GM12878 (cell line): ENCODE results near the gene TULP4. TPM values are rescaled to one million over a fixed set of nuclear protein-coding genes. Genes with fewer than 3 reads are reported as not detected.

Source experiments
- ATAC-seq: fragments of 200-7000 bp; cut with Tn5 transposase; 3 replicates; pipeline ENCODE4 v1.9.1; 2020; ENCODE audit warnings: mild to moderate bottlenecking, moderate library complexity
- BruUV-seq: library from RNA; stranded (reverse); fragments of 400-500 nt; replicated peaks from 2 replicates; lab custom pipeline; 2021; lab: Mats Ljungman, UMichigan
- CTCF ChIA-PET: fragments of 300-600 bp; sonication (Branson Sonifier 250); formaldehyde crosslinking; extraction: SDS; loops from one replicate; lab custom pipeline; 2021; ENCODE audit warnings: inconsistent platforms; lab: Yijun Ruan, JAX
- POLR2A ChIA-PET: fragments of 350-600 bp; formaldehyde crosslinking; extraction: SDS; loops from one replicate; lab custom pipeline; 2021; ENCODE audit warnings: inconsistent platforms; lab: Charles Lee
- RAD21 ChIA-PET: fragments of 300-600 bp; sonication (Branson Sonifier 250); formaldehyde crosslinking; loops from one replicate; lab custom pipeline; 2023; ENCODE audit warnings: antibody characterized with exemption; ENCODE audit not compliant: unreplicated experiment; lab: Charles Lee
- SMC1A ChIA-PET: fragments of 300-600 bp; sonication (Branson Sonifier 250); formaldehyde crosslinking; loops from one replicate; lab custom pipeline; 2023; ENCODE audit not compliant: unreplicated experiment, uncharacterized antibody; lab: Charles Lee
- DNase-seq: peaks from one replicate; pipeline ENCODE4 v3.0.0-alpha.2; 2011; ENCODE audit warnings: low read depth, low spot score
- FAIRE-seq: peaks from 3 replicates; lab custom pipeline; 2011; peaks lifted over from hg19 to GRCh38; lab: Jason Lieb, UNC
- H2AFZ ChIP-seq: 2 replicates; pipeline ENCODE4 v1.6.0; 2011; ENCODE audit warnings: low read depth, low read length, control low read depth; ENCODE audit not compliant: control insufficient read depth
- H3K27ac ChIP-seq: 2 replicates; pipeline ENCODE4 v1.5.1; 2011; ENCODE audit warnings: control low read depth; ENCODE audit not compliant: control insufficient read depth, insufficient read depth
- H3K27me3 ChIP-seq, 2 experiments: replicated peaks in 1 of 2; 2 replicates each; pipeline versions ENCODE4 v1.6.0 to v1.6.1; 2011; ENCODE audit warnings: low read length in 1 of 2; ENCODE audit not compliant: control insufficient read depth in 2 of 2, insufficient read depth in 2 of 2
- H3K36me3 ChIP-seq, 2 experiments: 2 replicates each; pipeline ENCODE4 v1.5.1; 2011; ENCODE audit warnings: low read length in 1 of 2; ENCODE audit not compliant: control insufficient read depth in 2 of 2, insufficient read depth in 2 of 2
- H3K4me1 ChIP-seq: 2 replicates; pipeline ENCODE4 v1.6.1; 2011; ENCODE audit warnings: mild to moderate bottlenecking, low read length, moderate library complexity, mixed read lengths; ENCODE audit not compliant: control insufficient read depth, insufficient read depth
- H3K4me2 ChIP-seq: 2 replicates; pipeline ENCODE4 v1.6.0; 2011; ENCODE audit warnings: control low read depth; ENCODE audit not compliant: control insufficient read depth, insufficient read depth
- H3K4me3 ChIP-seq: fragments of 200-600 bp; sonication (generic); 2 replicates; pipeline ENCODE4 v1.5.1; 2016
- H3K79me2 ChIP-seq: 2 replicates; pipeline ENCODE4 v1.6.0; 2011; ENCODE audit warnings: low read length; ENCODE audit not compliant: control insufficient read depth, insufficient read depth
- H3K9ac ChIP-seq: 2 replicates; pipeline ENCODE4 v1.8.0; 2011; ENCODE audit warnings: low read length, control low read depth, mixed read lengths; ENCODE audit not compliant: control insufficient read depth, insufficient read depth
- H3K9me3 ChIP-seq: replicated peaks from 3 replicates; pipeline ENCODE4 v1.5.1; 2011; ENCODE audit warnings: mild to moderate bottlenecking, low read length; ENCODE audit not compliant: control insufficient read depth, insufficient read depth
- H4K20me1 ChIP-seq: 2 replicates; pipeline ENCODE4 v1.6.0; 2011; ENCODE audit not compliant: control insufficient read depth, insufficient read depth
- BRCA1 ChIP-seq: IDR thresholded peaks from 2 replicates; pipeline ENCODE4 v1.6.1; 2011; ENCODE audit warnings: low read depth, low read length, improper control_type of control experiment
- CBFB ChIP-seq: IDR thresholded peaks from 2 replicates; pipeline ENCODE4 v1.6.1; 2016; ENCODE audit warnings: antibody characterized with exemption, low read depth
- NFYA ChIP-seq: IDR thresholded peaks from 2 replicates; pipeline ENCODE4 v1.6.1; 2011; ENCODE audit warnings: low read depth, mild to moderate bottlenecking, low read length, improper control_type of control experiment, borderline replicate concordance
- NFYB ChIP-seq: IDR thresholded peaks from 2 replicates; pipeline ENCODE4 v1.6.1; 2011; ENCODE audit warnings: low read depth, mild to moderate bottlenecking, low read length, improper control_type of control experiment, moderate library complexity; ENCODE audit not compliant: insufficient read depth
- PKNOX1 ChIP-seq: fragments of 450-650 bp; IDR thresholded peaks from 2 replicates; pipeline ENCODE4 v1.6.1; 2016; ENCODE audit warnings: mild to moderate bottlenecking
- SIN3A ChIP-seq: IDR thresholded peaks from 2 replicates; pipeline ENCODE4 v1.6.1; 2012; ENCODE audit warnings: low read depth, low read length, improper control_type of control experiment
- SIX5 ChIP-seq: IDR thresholded peaks from 2 replicates; pipeline ENCODE4 v1.6.1; 2011; ENCODE audit warnings: mild to moderate bottlenecking, low read depth, low read length, moderate library complexity; ENCODE audit not compliant: severe bottlenecking
- SRF ChIP-seq, 2 experiments: IDR thresholded peaks; 2 replicates each; pipeline ENCODE4 v1.6.1; 2011; ENCODE audit warnings: low read depth in 2 of 2, low read length in 2 of 2, mild to moderate bottlenecking in 1 of 2, moderate library complexity in 1 of 2
- WGBS: methylation state at CpG from one replicate; pipeline ENCODE4 v1.1.6; 2016; ENCODE audit warnings: low lambda C conversion rate; ENCODE audit not compliant: insufficient replicate concordance, insufficient coverage; ENCODE audit errors: missing lambda C conversion rate; 5-methylcytosine and 5-hydroxymethylcytosine counted together
- in situ Hi-C: fragments of 300-500 bp; cut with MboI; formaldehyde crosslinking; loops from 9 replicates; pipeline ENCODE4 v1.14.3; 2018; ENCODE audit warnings: mixed read lengths
- intact Hi-C: fragments of 100-400 bp; cut with micrococcal nuclease; formaldehyde crosslinking; loops from one replicate; pipeline ENCODE4 v1.14.2; 2022; ENCODE audit not compliant: unreplicated experiment
- polyA plus RNA-seq, 11 experiments: library from polyadenylated mRNA; depleted of rRNA in 4 of 11; unstranded in 6 of 11; stranded (reverse) in 5 of 11; fragments of >200 nt; fragmentation: Nextera tagmentation in 4 of 11; fragmentation: Illumina TruSeq in 1 of 11; extraction: Ambion mirVana in 4 of 11; extraction: Trizol in 1 of 11; gene quantifications; 1 replicate in 1 of 11; 2 replicates in 10 of 11; pipeline versions ENCODE4 v1.2.1 to v1.2.3, GENCODE V29; 2011 to 2016; ENCODE audit warnings: inconsistent platforms in 2 of 11, missing spikeins in 2 of 11, low read depth in 1 of 11
- total RNA-seq, 4 experiments: library from RNA; depleted of rRNA in 3 of 4; stranded (reverse); fragments of >200 nt in 3 of 4; fragmentation: Illumina TruSeq in 1 of 4; extraction: Trizol in 1 of 4; gene quantifications; 2 replicates each; pipeline versions ENCODE4 v1.2.1 to v1.2.3, GENCODE V29; 2013 to 2021

Gene TULP4
- total and polyA plus RNA-seq, 10 of the 15 experiments (the other 5 are each of a cell fraction or from before 2014, with no cell fraction given), result 0.73 to 31.8 (median 14.0) TPM

DNA sequence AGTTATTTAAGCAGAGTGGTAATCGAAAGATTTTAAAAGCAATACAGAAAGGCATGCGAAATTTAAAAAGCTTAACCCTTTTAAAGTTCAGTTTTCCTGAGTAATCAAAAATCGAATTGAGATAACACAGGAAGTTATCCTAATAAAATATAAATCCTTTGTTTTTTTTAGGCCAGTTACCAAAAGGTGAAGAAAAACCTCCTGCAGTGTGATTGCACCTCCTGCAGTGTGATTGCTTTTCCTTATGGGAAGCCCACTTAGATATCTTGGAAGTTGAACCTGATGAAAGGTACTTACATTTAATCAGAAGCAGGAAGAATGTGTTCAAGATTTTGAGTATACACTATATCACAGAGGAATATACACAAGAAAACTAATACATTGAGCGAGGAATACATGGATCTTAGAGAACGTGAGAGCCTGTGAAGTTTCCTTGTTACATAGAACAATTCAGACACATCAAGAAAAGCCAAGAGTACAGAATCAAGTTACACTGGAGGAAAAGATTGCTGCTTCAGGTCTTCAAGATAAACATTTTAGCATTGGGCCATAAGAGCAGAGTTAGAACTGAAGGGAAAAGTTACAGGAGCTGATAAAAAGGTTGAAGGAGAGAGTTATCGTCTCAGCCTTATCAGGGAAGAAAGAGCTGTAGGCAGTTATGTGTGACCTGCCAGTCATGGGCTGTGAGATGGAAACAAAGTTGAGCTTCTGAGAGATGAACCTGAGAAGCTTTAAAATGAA, 240.0 kb downstream of the TULP4 start:
- no peak for TF ChIP-seq BRCA1
- TF ChIP-seq SRF (IDR thresholded peaks at IDR 0.05; ENCODE audit: low read depth in 2 of 2, low read length in 2 of 2), result no peak
- TF ChIP-seq PKNOX1, result 0 out of 2 replicates have a peak, but pooled peaks have one; percentile 6
- TF ChIP-seq, all 136 proteins: peak for 1
- no peak overlapping the region for H3K4me3 ChIP-seq
- H3K79me2 ChIP-seq, result no peaks in the 10 kb centered on the region
- ATAC-seq (peak; percentile 29; the same call in 2 of the 3 replicates), FAIRE-seq (no peak), DNase-seq (no peak)
- no peaks in the 10 kb centered on the region for H3K36me3 ChIP-seq
- BruUV-seq, result no TSS peak
- 70% methylated on average over 6 of the region's 6 CpGs for WGBS
- ChIA-PET CTCF (interaction anchor here (0.8 to 2.9 kb wide), 9 partner anchors 7 to 338 kb away, joined by 3 to 9 read pairs (median 4); partner anchors contain the start of genes DYNLT1 and TMEM181), RAD21 (interaction anchor here (1.1 to 2.0 kb wide), 6 partner anchors 7 to 331 kb away, joined by 3 to 7 read pairs (median 4); partner anchors contain the start of gene TMEM181), SMC1A (interaction anchor here (0.9 to 2.6 kb wide), 6 partner anchors 9 to 338 kb away, joined by 3 to 13 read pairs (median 4); no protein-coding TSS in a partner anchor), POLR2A (interaction anchor here (0.7 kb wide), 1 partner anchor 224 kb away, joined by 3 read pairs; no protein-coding TSS in a partner anchor)
- H3K27me3 ChIP-seq, result no peaks in the 10 kb centered on the region
- H3K9ac ChIP-seq, result no peak overlapping the region
- no peaks in the 10 kb centered on the region for H3K9me3 ChIP-seq
- no peaks in the 10 kb centered on the region for H4K20me1 ChIP-seq
- no peak overlapping the region for H3K4me2 ChIP-seq
- no peak overlapping the region for H3K27ac ChIP-seq
- no peaks in the 10 kb centered on the region for H3K4me1 ChIP-seq
- in situ Hi-C loops (no loop called here), intact Hi-C loops (no loop called here)
- H2AFZ ChIP-seq, result no peak overlapping the region

DNA sequence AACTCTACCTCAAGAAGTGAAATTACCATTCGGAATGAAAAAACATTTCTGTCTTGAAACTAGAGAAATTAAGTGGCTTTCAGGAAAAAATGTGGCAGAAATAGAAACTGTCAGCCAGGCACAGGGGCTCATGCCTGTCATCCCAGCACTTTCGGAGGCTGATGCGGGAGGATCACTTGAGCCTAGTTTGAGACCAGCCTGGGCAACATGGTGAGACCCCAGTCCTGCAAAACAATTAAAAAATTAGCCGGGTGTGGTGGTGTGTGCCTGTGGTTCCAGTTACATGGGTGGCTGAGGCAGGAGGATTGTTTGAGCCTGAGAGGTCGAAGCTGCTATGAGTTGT, 240.5 kb downstream of the TULP4 start:
- H4K20me1 ChIP-seq, result no peaks in the 10 kb centered on the region
- ChIA-PET POLR2A (interaction anchor here (0.7 kb wide), 2 partner anchors 8 to 225 kb away, joined by 3 read pairs; no protein-coding TSS in a partner anchor), SMC1A (interaction anchor here (1.3 to 2.6 kb wide), 5 partner anchors 9 to 338 kb away, joined by 3 to 13 read pairs (median 4); no protein-coding TSS in a partner anchor), CTCF (interaction anchor here (0.7 to 2.9 kb wide), 7 partner anchors 16 to 688 kb away, joined by 3 to 9 read pairs (median 3); partner anchors contain the start of gene DYNLT1), RAD21 (interaction anchor here (1.1 to 2.0 kb wide), 4 partner anchors 34 to 331 kb away, joined by 3 to 7 read pairs (median 4); no protein-coding TSS in a partner anchor)
- FAIRE-seq, result no peak
- no peak overlapping the region for H3K27ac ChIP-seq
- no peak for DNase-seq
- H3K27me3 ChIP-seq, result no peaks in the 10 kb centered on the region
- no peak for TF ChIP-seq NFYA
- no peak for TF ChIP-seq NFYB
- TF ChIP-seq SIX5, result no peak
- no peak for TF ChIP-seq CBFB
- no peak for TF ChIP-seq SIN3A
- no peak for ATAC-seq
- no TSS peak for BruUV-seq
- in situ Hi-C loops (no loop called here), intact Hi-C loops (no loop called here)
- H3K4me3 ChIP-seq, result no peak overlapping the region
- H3K4me2 ChIP-seq, result no peak overlapping the region
- no peaks in the 10 kb centered on the region for H3K4me1 ChIP-seq
- no peaks in the 10 kb centered on the region for H3K9me3 ChIP-seq
- no peak overlapping the region for H3K9ac ChIP-seq
- no peaks in the 10 kb centered on the region for H3K36me3 ChIP-seq
- H3K79me2 ChIP-seq, result no peaks in the 10 kb centered on the region
- 43% methylated on average over 5 of the region's 5 CpGs for WGBS
- no peak overlapping the region for H2AFZ ChIP-seq
